Renal cortical epithelial cell (primary cell): ENCODE results near the gene APOBEC3G. TPM values are rescaled to one million over a fixed set of nuclear protein-coding genes. Genes with fewer than 3 reads are reported as not detected.
"Not testable (repeated sequence)": the region's sequence is repeated elsewhere in the genome, so short reads cannot be mapped to it uniquely, and the experiment has no call there.

Experiments used
- DNase-seq: peaks from one replicate; pipeline ENCODE4 v3.0.0-alpha.2; 2011; ENCODE audit warnings: low read depth
- total RNA-seq: library from RNA; depleted of rRNA; stranded (reverse); fragments of >200 nt; gene quantifications from 2 replicates; pipeline ENCODE4 v1.2.3, GENCODE V29; 2014

APOBEC3G gene
- total RNA-seq, result 4.0 and 9.7 TPM in 2 replicates

- peak; percentile 18 for DNase-seq
Measured at GRCh38 chr22:39077026-39077840, at the start of gene APOBEC3G. Gene APOBEC3G (plus strand): TSS chr22:39077275. CDS start chr22:39077362, 87 bp downstream.

DNA sequence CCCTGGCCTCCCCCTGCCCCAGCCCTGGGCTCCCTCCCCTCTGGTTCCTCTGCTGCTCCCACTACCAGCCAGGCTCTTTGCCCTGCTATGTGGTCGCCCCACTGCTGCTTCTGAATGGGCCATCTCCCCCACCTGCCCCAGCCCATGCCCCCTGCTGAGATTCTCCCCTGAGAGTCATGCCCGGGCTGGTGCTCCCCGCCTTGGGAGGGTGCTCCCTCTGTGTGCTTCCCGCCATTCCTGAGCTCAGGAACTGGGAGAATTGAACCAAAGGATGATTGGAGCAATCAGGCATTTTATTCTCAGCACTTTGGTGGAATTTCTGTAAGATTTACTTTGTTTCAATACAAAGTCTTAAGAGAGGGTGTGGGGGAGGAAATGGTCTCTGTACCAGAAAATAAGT is 49.4 kb upstream of the APOBEC3G start:
- no peak for DNase-seq

DNA sequence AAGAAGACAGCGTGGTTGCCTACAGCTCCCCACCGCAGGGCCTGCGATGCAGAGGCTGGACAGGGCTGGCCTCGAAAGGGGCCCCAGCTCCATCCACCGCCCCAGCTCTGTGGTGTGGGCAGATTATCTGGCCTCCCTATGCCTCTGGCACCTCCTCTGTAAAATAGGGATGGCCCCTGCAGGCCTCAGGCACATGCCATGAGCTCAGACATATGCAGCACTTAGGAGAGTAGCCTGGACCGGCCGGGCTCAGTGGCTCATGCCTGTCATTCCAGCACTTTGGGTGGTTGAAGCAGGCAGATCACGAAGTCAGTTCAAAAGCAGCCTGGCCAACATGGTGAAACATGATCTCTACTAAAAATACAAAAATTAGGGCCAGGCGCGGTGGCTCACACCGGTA is 48.8 kb upstream of the APOBEC3G start:
- DNase-seq, result no peak

DNA sequence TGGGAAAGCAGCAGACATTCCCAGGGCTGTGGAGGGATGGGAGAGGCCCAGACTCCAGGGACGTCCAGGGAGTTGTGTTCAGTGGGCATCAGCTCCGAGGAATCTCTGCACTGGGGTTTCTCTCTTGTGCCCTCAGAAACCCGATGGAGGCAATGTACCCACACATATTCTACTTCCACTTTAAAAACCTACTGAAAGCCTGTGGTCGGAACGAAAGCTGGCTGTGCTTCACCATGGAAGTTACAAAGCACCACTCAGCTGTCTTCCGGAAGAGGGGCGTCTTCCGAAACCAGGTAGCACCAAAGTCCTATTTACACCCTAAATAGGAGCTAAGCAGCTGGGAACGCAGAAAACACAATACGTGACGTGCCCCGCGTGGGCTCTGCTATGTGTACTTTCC is 47.8 kb upstream of the APOBEC3G start:
- DNase-seq, result no peak

- no peak for DNase-seq
Measured at GRCh38 chr22:39030705-39031104, 46.4 kb upstream of the APOBEC3G start.

DNA sequence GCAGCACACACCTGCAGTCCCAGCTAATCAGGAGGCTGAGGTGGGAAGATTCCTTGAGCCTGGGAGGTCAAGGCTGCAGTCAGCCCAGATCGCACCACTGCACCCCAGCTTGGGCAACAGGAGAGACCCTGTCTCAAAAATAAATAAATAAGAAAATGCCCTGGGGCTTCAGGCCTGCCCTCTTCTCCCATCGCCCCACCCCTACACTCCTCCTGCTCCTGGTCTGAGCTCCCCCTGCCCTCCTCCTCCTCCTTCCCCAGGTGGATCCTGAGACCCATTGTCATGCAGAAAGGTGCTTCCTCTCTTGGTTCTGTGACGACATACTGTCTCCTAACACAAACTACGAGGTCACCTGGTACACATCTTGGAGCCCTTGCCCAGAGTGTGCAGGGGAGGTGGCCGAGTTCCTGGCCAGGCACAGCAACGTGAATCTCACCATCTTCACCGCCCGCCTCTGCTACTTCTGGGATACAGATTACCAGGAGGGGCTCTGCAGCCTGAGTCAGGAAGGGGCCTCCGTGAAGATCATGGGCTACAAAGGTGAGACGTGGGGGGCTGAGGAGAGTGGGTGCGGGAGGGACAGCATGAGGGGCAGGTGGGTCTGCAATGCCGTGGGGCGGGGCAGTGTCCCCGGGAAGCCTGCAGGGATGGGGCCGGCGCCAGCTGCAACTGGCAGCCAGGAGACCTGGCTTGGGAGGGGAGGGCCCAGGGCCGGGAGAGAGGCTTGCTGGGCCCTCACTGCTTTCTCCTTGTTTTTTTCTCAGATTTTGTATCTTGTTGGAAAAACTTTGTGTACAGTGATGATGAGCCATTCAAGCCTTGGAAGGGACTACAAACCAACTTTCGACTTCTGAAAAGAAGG is 45.4 kb upstream of the APOBEC3G start:
- DNase-seq, result not testable (repeated sequence)

- DNase-seq, result not testable (repeated sequence)
Measured at GRCh38 chr22:39037071-39037470, 40.0 kb upstream of the APOBEC3G start.

DNA sequence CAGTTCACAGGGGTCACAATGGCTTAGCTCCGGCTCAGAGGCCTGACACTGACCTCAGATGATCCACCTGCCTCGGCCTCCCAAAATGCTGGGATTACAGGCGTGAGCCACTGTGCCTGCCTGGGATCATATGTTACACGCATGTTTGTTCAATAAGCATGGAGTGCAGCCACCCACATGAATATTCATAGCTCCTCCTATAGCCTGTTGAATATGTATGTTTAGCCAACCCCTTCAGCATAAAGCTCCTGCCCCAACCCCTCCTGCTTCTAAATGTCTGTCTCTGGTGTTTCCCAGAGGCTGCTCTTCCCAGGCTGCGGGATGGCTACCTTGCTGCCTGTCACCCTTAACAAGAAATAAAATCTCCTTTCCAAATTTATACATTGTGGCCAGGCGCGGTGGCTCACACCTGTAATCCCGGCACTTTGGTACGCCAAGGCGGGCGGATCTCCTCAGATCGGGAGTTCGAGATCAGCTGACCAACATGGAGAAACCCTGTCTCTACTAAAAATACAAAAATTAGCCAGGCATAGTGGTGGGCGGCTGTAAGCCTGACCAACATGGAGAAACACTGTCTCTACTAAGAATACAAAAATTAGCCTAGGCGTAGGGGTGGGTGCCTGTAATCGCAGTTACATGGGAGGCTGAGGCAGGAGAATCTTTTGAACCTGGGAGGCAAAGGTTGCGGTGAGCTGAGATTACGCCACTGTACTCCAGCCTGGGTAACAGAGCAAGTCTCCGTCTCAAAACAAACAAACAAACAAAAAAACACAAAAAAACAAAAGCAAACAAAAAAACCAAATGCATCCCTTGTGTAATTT is 37.6 kb upstream of the APOBEC3G start:
- no peak for DNase-seq

- DNase-seq, result not testable (repeated sequence)
Measured at GRCh38 chr22:39040155-39040537, 36.9 kb upstream of the APOBEC3G start.

DNA sequence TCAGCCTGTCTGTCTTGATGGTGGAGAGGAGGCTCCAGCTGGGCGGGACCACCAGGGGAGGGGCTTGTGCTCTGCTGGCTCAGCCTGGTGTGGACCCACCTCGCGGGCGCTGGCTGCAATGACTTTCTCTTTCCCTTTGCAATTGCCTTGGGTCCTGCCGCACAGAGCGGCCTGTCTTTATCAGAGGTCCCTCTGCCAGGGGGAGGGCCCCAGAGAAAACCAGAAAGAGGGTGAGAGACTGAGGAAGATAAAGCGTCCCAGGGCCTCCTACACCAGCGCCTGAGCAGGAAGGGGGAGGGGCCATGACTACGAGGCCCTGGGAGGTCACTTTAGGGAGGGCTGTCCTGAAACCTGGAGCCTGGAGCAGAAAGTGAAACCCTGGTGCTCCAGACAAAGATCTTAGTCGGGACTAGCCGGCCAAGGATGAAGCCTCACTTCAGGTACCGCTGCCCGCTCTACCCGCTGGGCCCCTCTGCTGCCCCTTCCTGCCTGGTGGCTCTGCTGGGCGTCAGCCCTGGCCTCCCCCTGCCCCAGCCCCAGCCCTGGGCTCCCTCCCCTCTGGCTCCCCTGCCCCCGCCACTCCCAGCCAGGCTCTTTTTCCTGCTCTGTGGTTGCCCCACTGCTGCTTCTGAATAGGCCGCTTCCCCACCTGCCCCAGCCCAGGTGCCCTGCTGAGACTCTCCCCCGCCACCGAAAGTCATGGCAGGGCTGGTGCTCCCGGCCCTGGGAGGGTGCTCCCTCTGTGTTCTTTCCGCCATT is 36.4 kb upstream of the APOBEC3G start, which contains the start of gene APOBEC3F:
APOBEC3F (plus strand) TSS at position 327 of the 759 bp plus-strand sequence; CDS start at position 424, 97 bp downstream.
- peak; percentile 44 for DNase-seq

- DNase-seq, result no peak
Measured at GRCh38 chr22:39041908-39042307, 35.2 kb upstream of the APOBEC3G start.

DNA sequence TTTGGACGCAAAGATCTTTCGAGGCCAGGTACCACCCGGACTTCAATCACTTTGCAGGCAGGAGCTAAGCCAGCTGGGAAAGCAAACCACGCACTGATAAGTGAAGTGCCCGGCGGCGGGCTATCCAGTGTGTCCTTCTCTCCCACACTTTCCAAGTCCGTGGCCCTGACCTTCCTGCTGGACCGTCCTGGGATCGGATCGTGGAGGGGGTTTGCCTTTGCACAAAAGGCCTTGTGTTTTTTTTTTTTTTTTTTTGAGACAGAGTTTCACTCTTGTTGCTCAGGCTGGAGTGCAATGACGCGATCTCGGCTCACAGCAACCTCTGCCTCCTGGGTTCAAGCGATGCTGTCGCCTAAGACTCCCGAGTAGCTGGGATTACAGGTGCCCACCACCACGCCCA is 34.0 kb upstream of the APOBEC3G start:
- DNase-seq, result not testable (repeated sequence)

GRCh38 chr22:39045136-39045535 is 31.9 kb upstream of the APOBEC3G start:
- not testable (repeated sequence) for DNase-seq

- DNase-seq, result not testable (repeated sequence)
Measured at GRCh38 chr22:39049486-39049885, 27.6 kb upstream of the APOBEC3G start.

- DNase-seq, result not testable (repeated sequence)
Measured at GRCh38 chr22:39051844-39052495, 25.1 kb upstream of the APOBEC3G start.

DNA sequence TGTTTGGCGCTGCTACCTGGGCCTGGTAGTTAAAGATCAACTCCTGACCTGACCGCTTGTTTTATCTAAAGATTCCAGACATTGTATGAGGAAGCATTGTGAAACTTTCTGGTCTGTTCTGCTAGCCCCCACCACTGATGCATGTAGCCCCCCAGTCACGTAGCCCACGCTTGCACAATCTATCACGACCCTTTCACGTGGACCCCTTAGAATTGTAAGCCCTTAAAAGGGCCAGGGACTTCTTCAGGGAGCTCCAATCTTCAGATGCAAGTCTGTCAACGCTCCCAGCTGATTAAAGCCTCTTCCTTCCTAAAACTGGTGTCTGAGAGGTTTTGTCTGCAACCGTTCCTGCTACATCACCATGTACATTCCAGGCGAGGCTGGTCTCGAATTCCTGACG is 21.4 kb upstream of the APOBEC3G start:
- no peak for DNase-seq

DNA sequence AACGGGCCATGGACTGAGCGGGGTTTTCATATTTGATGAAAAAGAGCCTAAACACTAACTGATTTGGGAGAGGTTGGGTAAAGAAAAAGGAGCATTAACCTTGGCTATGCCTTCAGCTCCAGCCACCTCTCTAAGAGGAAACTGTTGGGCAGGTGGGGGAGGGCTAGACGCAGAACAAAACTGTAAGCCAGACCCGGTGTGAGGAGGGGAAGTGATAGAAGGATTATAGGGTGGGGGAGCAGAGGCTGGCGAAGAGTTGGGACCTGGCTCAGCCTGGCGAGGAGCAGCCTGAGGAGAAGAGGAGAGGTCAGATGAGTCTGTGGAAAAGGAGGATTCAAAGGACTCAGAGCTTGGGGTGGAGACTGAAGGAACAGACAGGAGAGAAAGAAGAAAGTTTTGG is 15.8 kb upstream of the APOBEC3G start:
- not testable (repeated sequence) for DNase-seq

- not testable (repeated sequence) for DNase-seq
Measured at GRCh38 chr22:39061951-39062350, 15.1 kb upstream of the APOBEC3G start.

DNA sequence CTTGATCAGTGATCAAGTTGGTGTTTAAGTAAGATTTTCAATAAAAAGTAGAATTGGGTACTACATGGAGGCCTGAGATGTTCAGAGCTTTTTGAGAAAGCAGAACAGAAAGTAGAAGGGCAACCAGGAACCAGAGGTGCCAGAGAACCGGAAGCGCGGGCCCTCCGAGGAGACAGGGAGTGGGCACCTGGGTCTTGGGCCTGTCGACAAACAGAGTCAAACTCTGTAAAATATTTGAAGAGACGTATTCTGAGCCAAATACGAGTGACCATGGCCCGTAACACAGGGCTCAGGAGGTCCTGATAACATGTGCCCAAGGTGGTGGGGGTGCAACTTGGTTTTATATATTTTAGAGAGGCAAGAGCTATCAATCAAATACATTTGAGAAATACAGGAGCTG is 13.2 kb upstream of the APOBEC3G start:
- not testable (repeated sequence) for DNase-seq
